VCaP (cell line): Measurements from ENCODE around the gene TMPRSS15.

Experiments
- H3K27ac ChIP-seq: fragments of 450-650 bp; 2 replicates; pipeline ENCODE4 v1.5.1; 2017
- TF ChIP-seq, protein P1 (sequence below): fragments of 450-650 bp; conservative IDR thresholded peaks from 2 replicates; pipeline ENCODE4 v1.5.1; 2017; ENCODE audit warnings: mild to moderate bottlenecking, moderate library complexity

Gene TMPRSS15

DNA sequence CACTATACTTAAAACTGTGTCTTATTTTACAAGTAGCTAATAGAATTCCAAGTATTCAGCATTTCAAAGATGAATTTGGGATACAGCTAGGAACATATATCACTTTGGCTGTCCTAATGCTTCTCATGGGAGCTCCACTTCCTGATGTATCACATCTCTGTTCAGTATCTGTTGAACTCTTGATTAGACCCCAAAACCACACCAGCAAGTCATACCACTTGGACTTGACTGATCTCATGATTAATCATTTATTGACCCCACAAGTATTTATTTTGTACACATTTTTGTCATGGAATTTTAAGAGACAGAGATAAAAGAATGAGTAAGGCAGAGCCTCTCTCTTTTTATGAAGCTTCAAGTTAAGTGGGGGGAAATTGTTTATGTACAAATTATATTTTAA, 30.0 kb downstream of the TMPRSS15 start:
- H3K27ac ChIP-seq: no peak overlapping the region
- TF ChIP-seq, protein P1, sequence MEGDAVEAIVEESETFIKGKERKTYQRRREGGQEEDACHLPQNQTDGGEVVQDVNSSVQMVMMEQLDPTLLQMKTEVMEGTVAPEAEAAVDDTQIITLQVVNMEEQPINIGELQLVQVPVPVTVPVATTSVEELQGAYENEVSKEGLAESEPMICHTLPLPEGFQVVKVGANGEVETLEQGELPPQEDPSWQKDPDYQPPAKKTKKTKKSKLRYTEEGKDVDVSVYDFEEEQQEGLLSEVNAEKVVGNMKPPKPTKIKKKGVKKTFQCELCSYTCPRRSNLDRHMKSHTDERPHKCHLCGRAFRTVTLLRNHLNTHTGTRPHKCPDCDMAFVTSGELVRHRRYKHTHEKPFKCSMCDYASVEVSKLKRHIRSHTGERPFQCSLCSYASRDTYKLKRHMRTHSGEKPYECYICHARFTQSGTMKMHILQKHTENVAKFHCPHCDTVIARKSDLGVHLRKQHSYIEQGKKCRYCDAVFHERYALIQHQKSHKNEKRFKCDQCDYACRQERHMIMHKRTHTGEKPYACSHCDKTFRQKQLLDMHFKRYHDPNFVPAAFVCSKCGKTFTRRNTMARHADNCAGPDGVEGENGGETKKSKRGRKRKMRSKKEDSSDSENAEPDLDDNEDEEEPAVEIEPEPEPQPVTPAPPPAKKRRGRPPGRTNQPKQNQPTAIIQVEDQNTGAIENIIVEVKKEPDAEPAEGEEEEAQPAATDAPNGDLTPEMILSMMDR: no peak

GRCh38 chr21:18370301-18370700, 33.3 kb downstream of the TMPRSS15 start:
- TF ChIP-seq, protein P1: no peak
- H3K27ac ChIP-seq: no peak overlapping the region

GRCh38 chr21:18369115-18369514, 34.5 kb downstream of the TMPRSS15 start:
- H3K27ac ChIP-seq: no peak overlapping the region
- TF ChIP-seq, protein P1: peak; percentile 90

DNA sequence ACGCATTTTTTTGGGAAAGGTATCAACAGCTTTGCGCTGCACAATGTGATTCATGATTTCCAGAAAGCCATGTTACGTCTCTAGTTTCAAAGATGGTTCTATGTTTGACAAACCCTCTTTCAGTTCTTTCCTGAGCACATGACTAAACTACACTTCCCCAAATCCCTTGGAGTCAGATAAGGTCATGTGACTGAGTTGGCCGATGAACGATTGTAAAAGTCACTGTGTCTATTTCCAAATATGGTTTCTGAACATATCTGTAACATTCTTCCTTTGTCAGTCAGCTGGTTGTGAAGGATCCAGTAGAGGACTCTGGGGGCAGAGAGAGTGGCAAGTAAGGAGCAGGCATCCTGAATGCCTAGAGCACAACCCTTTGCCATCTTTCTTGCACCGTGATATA, 35.4 kb downstream of the TMPRSS15 start:
- TF ChIP-seq, protein P1: no peak
- no peak overlapping the region for H3K27ac ChIP-seq

DNA sequence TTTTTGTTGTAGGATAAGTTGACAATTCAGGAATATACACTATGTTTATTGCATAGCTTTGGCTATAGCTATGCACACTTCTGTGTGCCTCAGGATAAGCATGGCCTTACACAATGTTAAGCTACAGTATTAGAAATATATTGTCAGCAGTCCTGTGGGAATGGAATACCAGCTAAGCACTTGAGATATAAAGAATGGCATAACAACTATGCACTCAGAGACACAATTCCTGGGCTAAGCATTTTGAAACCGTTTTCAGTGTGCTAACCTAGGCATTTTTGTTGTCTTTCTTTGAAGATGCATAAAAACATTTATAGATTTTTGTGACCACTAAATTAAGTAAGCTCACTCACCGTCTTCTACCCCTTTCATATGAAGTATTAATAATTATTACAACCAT, 46.8 kb downstream of the TMPRSS15 start:
- H3K27ac ChIP-seq: no peak overlapping the region

DNA sequence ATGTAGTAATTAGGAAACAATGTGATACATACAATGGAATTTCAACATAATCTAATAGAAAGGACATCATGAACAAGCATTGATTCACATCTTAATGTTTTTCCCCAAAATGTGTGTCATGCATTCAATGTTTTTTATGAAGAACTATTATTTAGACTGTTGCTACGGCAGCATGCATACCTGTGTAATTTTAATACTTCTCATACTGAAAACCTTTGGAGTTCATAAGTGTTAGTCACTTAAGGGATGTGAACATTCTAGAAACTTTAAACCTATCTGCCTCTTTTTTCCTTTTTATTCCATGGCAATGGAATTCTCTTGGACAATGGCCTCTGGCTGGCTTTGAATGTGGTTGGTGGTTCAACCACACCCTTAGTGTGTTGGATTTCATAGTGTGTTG, 48.6 kb downstream of the TMPRSS15 start:
- TF ChIP-seq, protein P1: no peak
- H3K27ac ChIP-seq: no peak overlapping the region

More for the DNA sequence above, 46.8 kb downstream of the TMPRSS15 start:
- TF ChIP-seq, protein P1: no peak

DNA sequence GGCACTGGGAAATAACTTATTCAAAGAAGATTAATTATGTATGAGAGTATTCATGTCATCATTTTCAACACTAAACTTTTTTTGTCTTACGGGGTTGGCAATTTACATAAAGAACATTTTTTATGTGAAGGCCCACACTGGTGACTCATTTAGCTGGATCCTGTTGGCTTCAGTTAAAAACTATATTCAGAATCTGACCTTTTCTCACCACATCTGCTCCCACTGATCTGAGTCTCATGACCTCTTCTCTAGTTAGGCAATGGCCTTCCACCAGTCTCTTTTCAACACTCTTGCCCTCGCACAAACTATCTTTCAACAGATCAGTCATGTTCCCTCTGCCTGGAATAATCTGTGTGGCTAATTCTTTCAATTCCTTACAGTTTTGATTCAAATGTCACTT, 53.4 kb downstream of the TMPRSS15 start:
- TF ChIP-seq, protein P1: no peak
- H3K27ac ChIP-seq: no peak overlapping the region

DNA sequence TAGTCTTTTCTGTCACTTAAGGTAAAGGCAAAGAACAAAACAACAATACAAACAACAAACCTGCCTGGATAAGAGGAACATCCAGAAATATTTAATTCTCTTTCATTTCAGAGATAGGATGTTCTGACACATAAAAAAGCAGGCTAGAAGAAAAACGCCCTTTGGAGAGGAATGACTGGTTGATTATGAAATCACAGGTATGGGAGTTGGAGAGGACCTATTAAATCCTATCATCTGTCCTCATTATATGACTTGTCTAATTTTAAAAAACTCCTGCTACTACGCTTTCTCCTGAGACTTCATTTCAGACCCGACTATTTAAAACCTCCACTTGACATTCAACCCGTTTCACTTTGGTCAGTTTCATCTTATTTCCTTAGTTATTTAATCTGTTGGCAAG, 54.1 kb downstream of the TMPRSS15 start:
- no peak overlapping the region for H3K27ac ChIP-seq
- TF ChIP-seq, protein P1: no peak
